ENCODE data around the gene TSPEAR. TPM values are rescaled to one million over a fixed set of nuclear protein-coding genes. Genes with fewer than 3 reads are reported as not detected.

The TSPEAR gene
- total and polyA plus RNA-seq, 9 of the 15 experiments (the other 6 are each of a cell fraction or from before 2014, with no cell fraction given) = not detected

DNA sequence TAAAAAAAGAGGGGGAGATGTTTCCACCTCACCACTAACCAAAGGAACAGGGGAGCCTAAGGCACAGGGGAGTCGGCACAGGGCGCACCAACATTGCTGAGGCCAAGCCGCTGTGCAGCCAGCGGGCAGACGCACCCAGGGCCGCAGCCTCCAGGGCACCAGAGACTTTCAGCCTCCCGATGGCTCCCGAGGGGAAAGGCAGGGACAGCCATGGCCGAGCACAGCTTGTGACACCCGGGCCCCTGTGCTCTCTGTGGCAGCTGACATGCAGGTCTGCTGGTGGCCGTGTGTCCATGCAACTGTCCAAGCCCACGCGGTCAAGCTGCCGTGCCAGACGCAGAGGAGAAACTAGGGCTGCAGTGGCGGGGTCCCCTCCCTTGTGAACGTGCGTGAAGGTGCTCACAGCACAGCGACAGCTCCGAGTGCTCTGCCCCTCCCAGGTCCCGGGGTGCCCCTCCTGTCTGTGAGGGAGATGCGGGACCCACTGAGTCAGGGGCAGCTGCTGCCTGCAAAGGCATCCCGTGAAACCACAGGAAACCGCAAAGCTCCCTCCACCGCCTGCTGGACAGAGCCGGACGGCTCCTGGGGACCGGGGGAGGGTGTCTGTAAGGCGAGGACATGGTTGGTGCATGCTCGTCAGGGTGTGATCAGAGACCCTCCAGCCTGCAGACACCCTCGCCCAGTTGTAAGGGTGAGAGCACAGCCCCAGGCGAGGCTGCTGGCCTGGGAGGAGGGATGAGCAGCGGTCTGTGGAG is 62.6 kb downstream of the TSPEAR start:
- Histone ChIP-seq H3K9ac (ENCODE audit: insufficient read depth in 1 of 2, low read depth in 2 of 2, low read length in 2 of 2) (no peak overlapping the region; a peak in 1 of 4 replicates), H3K36me3 (ENCODE audit: control insufficient read depth, insufficient read depth, low read length) (no peaks in the 10 kb centered on the region), H3K9me3 (replicated peaks; ENCODE audit: control insufficient read depth, insufficient read depth, low read depth, low read length) (peaks cover 3% of the 10 kb centered on the region; the same call in 1 of the 2 replicates), H3K4me2 (ENCODE audit: insufficient read depth, low read length) (no peak overlapping the region), H3K9me1 (ENCODE audit: control insufficient read depth, insufficient read depth, low read length) (no peaks in the 10 kb centered on the region), H3K27me3 (ENCODE audit: control insufficient read depth in 2 of 2, insufficient read depth in 2 of 2, low read length in 2 of 2) (peaks cover 13 to 66% of the 10 kb centered on the region in 2 experiments; a peak in 4 of 5 replicates), H3K4me3 (no peak overlapping the region), H3K4me1 (replicated peaks in 1 of 2; ENCODE audit: control insufficient read depth in 2 of 2, insufficient read depth in 2 of 2, low read length in 2 of 2) (no peaks in the 10 kb centered on the region; a peak in 1 of 5 replicates), H3K27ac (ENCODE audit: extremely low read depth, low read depth, low read length) (no peak overlapping the region), H2AFZ (ENCODE audit: low read depth, low read length) (no peak overlapping the region), H3K79me2 (ENCODE audit: control insufficient read depth, insufficient read depth, low read length) (no peaks in the 10 kb centered on the region), H4K20me1 (replicated peaks; ENCODE audit: control insufficient read depth, insufficient read depth, low read length) (no peaks in the 10 kb centered on the region)
- CTCF ChIA-PET (ENCODE audit: low intra/inter-chr PET ratio) = no interaction called here
- BruUV-seq (replicated peaks) = no TSS peak
- no peak for ATAC-seq
- no peak for TF ChIP-seq ATF7 (IDR thresholded peaks at IDR 0.05)
- TF ChIP-seq ZFX (CRISPR knock-in tag; IDR thresholded peaks at IDR 0.05) = no peak
- no peak for TF ChIP-seq POLR3A (IDR thresholded peaks at IDR 0.05; ENCODE audit: borderline replicate concordance, extremely low read depth, insufficient read depth, insufficient read length)
- TF ChIP-seq ZNF143 (CRISPR knock-in tag; IDR thresholded peaks at IDR 0.05) = no peak
- no peak for TF ChIP-seq PTTG1 (tag; IDR thresholded peaks at IDR 0.05; ENCODE audit: low read depth)
- TF ChIP-seq FUS (optimal IDR thresholded peaks at IDR 0.05; ENCODE audit: low read depth, low read length) = no peak
- TF ChIP-seq, protein P1, sequence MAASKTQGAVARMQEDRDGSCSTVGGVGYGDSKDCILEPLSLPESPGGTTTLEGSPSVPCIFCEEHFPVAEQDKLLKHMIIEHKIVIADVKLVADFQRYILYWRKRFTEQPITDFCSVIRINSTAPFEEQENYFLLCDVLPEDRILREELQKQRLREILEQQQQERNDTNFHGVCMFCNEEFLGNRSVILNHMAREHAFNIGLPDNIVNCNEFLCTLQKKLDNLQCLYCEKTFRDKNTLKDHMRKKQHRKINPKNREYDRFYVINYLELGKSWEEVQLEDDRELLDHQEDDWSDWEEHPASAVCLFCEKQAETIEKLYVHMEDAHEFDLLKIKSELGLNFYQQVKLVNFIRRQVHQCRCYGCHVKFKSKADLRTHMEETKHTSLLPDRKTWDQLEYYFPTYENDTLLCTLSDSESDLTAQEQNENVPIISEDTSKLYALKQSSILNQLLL (CRISPR knock-in tag; IDR thresholded peaks at IDR 0.05; ENCODE audit: borderline replicate concordance) = no peak
- TF ChIP-seq POLR3G (IDR thresholded peaks at IDR 0.05; ENCODE audit: extremely low read depth, insufficient read length, insufficient replicate concordance) = no peak
- TF ChIP-seq MCM5 (IDR thresholded peaks at IDR 0.05; ENCODE audit: low read depth) = no peak
- TF ChIP-seq MAFK (IDR thresholded peaks at IDR 0.05; ENCODE audit: low read length) = no peak
- TF ChIP-seq, protein P2, sequence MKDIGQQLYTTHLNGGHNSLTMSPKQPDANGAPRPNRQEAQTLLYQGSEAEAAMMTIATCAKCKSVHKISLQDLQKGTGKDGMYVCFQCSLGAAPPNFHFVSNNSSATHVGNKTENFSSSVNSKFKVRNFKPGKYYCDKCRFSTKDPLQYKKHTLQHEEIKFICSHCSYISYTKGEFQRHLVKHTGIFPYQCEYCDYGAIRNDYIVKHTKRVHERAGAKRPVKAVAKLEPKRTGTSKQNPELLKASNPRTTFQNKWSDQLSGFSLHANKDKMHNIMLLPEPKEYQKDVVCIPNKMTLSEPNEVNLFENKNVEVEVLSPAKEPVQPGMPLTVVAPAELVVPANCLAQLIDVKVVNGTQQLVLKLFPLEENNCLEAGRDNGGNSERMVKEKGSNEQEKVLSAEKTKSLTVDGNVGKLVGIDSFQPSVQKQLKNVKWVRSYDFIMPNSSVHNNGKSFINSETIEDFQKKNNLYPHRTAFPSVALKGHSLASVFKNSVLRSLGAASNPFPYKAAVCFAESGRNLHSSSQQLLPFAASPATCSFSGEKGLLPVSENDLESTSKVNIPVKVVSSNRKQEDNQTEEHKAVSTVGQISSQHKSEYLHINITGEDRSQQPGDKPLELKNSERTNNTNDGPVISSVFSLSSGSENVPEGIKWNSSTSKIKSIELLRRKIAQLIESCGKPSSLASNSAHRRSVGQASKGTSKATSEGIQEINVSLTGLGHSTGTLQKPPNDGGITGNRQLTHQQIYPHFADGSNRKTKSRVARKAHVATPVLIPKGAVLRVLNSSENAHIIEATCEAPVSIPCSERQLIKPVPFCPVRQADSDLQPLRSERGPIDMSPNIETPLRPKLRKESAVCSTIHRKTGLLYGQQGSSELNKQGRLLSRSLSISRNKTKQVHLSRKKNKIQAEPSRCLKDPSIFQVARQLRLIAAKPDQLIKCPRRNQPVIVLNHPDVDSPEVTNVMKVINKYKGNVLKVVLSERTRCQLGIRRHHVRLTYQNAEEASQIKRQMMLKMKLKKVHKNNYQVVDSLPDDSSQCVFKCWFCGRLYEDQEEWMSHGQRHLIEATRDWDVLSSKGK (CRISPR knock-in tag; IDR thresholded peaks at IDR 0.05) = no peak
- 1% methylated on average over 33 of the region's 33 CpGs for WGBS (ENCODE audit: insufficient coverage, low coverage, missing lambda C conversion rate)
- POLR2A ChIA-PET = no interaction called here
- in situ Hi-C loops (cut with MboI) = no loop called here
- FAIRE-seq = no peak
- DNase-seq (ENCODE audit: extremely low read depth in 1 of 4, low spot score in 3 of 4) = no peak
- intact Hi-C loops (cut with micrococcal nuclease) = no loop called here
